ENCODE data around the gene RAPGEF1.

DNA sequence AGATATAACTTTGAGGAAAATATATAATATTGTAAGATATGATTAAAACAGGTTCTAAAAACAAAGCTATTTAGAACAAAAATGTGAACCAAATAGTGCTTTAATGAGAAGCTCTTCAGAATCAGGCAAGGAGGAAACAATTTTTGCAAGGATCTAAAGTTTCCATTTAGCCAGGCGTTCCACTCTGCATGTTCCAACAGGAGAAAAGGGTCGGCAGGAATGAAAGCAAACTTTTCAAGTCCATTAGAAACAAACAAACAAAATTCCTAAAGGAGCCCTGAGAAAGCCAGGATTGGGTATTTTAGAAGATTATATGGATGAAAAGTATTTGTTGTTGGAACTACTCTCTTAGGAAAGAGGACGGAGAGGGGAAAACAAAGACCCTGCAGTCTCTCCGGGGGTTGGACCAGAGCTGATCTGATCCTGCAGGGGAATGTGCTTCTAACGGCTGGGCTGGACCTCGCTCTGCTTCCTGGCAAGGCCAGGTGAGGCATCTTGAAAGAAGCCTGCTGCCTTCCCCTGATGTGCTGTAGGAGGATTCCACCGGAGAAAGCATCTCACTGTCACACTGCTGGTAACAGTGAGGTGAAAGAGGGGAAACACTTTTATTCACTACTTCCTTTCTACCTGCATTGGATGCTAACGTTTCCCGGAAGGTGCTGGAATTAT is 100.0 kb downstream of the RAPGEF1 start:
- TF ChIP-seq, protein P1, sequence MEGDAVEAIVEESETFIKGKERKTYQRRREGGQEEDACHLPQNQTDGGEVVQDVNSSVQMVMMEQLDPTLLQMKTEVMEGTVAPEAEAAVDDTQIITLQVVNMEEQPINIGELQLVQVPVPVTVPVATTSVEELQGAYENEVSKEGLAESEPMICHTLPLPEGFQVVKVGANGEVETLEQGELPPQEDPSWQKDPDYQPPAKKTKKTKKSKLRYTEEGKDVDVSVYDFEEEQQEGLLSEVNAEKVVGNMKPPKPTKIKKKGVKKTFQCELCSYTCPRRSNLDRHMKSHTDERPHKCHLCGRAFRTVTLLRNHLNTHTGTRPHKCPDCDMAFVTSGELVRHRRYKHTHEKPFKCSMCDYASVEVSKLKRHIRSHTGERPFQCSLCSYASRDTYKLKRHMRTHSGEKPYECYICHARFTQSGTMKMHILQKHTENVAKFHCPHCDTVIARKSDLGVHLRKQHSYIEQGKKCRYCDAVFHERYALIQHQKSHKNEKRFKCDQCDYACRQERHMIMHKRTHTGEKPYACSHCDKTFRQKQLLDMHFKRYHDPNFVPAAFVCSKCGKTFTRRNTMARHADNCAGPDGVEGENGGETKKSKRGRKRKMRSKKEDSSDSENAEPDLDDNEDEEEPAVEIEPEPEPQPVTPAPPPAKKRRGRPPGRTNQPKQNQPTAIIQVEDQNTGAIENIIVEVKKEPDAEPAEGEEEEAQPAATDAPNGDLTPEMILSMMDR (IDR thresholded peaks at IDR 0.05): no peak
- no peak for TF ChIP-seq POLR2A (IDR thresholded peaks at IDR 0.05)

Data from tibial nerve (tissue), 3 donors.